ENCODE results near the gene TMEM132E. TPM values are rescaled to one million over a fixed set of nuclear protein-coding genes. Genes with fewer than 3 reads are reported as not detected.

Gene TMEM132E
- polyA plus RNA-seq, 12 donors, result 0.08 to 0.74 (median 0.32) TPM; not detected in 2

DNA sequence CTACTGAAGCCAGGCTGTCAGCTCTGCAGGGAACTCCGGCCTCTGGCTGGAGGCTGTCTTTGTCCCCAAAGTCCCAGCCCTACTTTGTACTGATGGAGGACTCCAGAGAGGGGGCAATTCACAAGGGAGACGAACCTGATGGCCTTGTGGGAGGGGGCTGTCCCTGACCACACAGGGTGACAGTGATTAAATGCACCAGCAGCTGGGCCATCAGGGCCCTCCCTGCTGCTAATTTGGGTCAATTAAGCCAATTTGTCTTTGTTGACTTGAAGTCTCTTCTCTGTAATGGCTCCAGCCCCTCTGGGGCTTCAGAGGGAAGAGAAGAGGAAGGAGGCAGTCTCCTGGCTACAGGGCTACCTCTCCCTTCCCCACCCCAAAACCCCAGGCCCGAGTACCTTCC lies 22.0 kb downstream of the TMEM132E start:
- DNase-seq, result no peak

- DNase-seq, result no peak
These were observed 24.6 kb downstream of the TMEM132E start for GRCh38 chr17:34603974-34604373.

DNA sequence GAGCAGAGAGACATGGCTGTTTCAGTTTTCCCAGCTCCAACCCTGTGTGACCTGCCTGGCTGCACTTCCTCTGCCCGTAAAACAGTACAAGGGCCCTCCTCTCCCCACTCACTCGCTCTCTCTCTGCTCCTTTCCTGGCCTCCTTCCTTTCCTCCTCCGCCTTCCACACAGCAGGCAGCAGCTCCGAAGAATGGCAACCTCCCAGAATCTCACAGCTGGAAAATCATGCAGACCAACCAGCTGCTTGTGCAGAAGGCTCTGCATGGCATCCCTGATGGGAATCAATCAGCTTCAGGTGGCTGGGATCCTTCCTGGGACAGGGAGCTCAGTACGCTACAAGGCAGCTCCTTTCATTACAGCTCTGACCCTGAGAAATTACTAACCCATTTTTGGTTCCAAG lies 27.4 kb downstream of the TMEM132E start:
- peak; percentile 29 for DNase-seq

GRCh38 chr17:34607917-34608316 lies 28.5 kb downstream of the TMEM132E start:
- no peak for DNase-seq

DNA sequence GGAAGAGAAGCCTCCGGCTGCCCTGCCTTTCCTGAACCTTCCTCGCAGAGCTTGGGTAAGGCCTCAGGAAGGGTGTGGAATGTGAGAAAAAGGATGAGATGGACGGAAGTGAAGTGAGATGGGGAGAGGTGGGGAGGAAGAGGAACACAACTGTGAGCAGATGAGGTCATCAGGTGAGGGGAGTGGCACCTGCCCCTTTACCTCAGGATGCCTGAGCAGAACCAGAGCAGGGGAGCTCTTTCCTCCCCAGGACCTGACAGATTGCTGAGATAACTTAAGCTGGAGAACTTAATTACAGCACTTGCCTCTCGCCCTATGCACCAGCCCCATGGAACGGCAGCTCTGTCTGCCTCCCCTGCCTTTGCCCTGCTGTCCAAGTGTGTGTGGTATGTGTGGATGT lies 29.8 kb downstream of the TMEM132E start:
- DNase-seq, result no peak

- DNase-seq, result no peak
These were observed 30.7 kb downstream of the TMEM132E start for GRCh38 chr17:34610039-34610438.

DNA sequence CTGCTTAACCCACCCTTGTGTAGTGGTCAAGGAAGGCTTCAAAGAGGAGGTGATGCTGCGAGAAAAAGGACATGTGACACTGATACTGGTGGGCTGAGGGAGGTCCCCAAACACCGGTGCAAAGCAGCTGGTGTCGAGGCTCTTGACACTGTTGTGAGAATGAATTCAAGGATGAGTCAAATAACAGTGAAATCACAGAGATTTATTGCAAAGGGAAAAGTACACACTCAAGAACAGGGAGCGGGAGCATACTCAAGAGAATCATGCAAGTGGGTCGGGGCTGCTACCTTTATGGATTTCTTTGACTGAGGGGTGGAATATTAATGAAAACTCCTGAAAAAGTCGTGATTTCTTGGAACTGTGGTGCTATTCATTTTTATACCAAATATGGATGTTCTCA lies 31.1 kb downstream of the TMEM132E start:
- DNase-seq, result no peak

GRCh38 chr17:34613064-34614019 lies 34.0 kb downstream of the TMEM132E start:
- DNase-seq, result no peak

DNA sequence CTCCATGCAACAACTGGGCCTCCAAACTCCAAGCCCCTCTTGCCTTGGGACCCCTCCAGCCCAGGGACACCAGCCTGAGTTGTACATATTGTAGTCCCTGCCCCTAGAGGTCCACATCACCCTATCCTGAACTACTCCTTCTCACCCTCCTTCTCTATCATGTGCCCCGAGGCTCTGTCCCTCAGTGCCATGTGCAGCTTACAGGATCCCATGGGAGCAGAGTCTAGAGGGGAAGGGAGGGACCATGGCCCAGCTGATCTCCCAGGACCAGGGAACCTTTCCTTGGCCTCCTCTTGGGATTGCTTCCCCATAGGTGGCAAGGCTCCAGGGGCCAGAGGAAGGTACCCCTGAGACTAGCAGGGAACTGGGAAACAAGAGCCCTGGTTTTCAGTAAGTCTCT lies 35.3 kb downstream of the TMEM132E start:
- no peak for DNase-seq

DNA sequence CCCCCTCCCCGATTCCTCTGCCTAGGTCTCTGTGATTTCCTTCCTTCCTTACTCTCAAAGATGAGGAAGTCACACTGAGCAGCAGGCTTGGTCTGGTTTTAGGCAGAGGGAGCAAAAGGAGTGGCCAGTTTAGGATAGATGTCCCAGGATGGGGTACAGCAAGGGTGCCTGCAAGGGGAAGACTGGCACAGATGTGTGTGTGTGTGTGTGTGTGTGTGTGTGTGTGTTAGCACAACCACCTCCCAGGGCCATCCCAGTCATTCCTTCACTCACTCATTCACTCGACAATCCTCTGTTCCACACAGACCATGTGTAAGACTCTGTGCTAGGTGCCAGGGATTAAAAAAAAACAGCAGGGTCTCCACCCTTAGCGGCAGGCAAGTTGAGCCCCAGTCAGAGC lies 35.9 kb downstream of the TMEM132E start:
- DNase-seq, result no peak

DNA sequence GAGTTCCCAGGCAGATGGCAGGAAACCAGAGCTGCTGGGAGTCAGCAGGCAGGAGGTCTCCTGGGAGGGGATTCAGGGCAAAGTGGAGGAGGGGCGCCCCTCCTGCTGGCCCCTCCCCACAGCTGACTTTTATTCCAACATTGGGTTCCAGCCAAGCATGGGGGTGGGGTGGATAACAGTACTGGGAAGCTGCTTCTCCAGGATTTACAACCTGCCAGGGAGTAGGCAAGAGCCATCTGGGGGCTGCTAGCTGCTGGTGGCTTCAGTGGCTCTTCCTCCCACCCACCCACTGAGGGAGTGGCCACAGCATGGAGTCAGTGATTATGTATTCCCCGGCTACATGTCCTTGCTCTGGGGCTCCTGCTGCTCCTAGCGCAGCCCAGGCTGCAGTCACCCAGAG lies 36.8 kb downstream of the TMEM132E start:
- peak; percentile 25 for DNase-seq

DNA sequence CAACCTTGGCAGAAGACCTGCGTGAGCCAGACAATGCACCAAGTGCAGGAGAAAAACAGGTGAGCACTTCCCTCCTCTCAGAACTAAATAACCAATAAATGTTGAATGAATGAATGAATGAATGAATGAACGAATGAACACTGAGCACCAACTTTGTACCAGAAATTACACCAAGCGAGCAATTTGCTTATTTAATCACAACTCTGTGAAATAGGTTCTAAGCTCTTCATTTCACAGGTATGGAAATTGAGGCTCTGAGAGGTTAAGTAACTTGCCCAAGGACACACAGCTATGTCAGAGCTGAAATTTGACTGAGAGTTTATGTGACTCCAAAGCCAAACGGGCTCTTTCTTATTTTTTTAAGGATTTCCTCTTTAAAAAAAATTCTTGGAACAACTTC lies 38.0 kb downstream of the TMEM132E start:
- no peak for DNase-seq

DNA sequence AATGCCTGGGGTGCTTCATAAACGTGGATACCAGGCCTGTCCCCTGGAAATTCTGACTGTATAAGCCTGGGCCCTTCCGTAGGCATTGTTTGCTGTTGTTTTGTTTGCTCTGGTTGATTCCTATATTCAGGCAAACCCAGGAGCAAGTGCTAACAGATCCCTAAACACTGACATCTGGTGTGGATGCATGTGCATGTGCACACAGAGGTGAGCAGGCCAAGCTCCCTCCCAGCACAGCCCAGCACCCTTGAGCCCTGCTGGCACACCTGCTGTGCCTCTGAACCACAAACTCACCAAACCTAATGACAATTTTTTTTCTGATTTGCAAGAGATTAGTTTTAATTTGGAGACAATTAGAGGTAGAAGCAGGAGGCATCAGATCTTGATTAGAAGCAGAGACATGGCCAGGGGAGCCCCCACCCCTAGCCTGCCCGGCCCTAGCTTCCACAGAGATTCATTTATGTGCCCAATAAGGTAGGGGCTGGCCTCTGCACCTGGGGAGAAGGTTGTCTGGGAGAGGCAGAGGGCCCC lies 40.4 kb downstream of the TMEM132E start:
- DNase-seq, result no peak

- no peak for DNase-seq
These were observed 41.1 kb downstream of the TMEM132E start for GRCh38 chr17:34620458-34620857.

DNA sequence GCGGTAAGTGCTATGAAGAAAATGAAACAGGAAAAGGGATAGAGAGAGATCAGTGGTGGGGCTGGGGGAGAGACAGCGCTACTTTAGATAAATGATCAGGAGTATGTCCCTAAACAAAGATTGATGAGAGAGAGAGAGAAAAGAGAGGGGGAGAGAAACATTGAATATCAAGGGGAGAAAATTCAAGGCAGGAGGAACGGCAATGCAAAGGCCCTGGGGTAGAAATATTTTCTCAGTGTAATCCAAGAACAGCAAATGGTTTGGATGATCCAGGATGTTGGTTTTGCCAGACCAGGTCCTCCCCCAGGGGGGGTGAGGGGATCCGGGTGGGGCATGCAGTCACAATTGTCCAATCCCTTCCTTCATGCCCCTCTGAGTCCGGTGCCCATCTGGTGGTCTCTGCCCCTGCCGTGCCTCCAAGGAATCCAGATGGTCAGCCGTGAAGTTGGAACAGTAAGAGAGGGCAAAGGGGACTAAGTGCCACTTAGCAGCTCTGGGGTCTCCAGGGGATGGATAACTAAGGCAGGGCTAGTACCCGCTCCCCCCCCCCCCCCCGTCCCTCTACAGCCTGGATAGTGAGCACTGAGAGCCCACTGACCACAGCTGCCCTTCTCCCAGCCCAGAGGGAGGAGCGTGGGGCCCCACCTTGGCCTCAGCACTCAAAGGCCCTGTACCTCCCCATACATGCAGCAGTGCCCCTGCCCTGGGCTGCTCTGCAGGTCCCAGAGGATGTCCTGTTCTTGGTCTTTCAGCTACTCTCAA lies 43.7 kb downstream of the TMEM132E start:
- DNase-seq, result no peak

- no peak for DNase-seq
These were observed 44.7 kb downstream of the TMEM132E start for GRCh38 chr17:34623856-34624766.

DNA sequence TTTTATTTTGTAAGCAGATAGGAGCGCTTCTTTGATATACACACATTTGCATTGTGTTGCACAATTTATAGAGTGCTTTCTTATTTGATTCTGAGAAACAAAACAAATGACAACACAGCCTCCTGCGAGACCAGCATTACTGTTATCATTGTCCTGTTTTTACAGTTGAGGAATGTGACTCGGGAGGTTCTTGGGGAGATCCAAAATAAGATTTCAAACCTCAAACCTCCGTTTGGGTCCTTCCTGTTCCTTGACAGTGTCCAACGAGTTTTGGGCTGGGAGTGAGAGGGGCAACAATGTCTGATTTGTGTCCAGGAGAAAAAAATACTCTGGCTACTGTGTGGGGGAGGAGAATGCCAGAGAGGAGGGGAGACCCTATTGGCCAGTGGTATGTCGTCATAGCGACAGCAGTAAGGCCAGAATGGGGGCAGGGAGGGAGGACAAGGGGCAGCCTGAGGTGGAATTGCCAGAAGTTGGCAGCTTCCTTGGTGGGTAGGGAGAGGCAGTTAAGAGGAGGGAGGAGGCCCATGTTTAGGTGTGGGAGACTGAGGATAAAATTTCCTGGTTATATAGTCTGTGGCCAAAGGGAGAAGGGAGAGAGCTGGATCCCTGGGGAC lies 45.5 kb downstream of the TMEM132E start:
- DNase-seq, result no peak

DNA sequence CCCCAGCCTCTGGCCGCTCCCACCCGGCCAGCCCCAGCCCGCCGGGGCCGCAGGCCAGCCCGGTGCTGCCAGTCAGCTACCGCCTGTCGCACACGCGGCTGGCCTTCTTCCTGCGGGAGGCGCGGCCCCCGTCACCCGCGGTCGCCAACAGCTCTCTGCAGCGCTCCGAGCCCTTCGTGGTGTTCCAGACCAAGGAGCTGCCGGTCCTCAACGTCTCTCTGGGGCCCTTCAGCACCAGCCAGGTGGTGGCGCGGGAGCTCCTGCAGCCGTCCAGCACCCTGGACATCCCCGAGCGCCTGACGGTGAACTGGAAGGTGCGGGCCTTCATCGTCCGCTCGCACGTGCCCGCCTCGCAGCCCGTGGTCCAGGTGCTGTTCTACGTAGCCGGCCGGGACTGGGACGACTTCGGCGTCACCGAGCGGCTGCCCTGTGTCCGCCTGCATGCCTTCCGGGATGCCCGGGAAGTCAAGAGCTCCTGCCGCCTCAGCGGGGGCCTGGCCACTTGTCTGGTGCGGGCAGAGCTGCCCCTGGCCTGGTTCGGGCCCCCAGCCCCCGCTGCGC lies 46.8 kb downstream of the TMEM132E start:
- no peak for DNase-seq

DNA sequence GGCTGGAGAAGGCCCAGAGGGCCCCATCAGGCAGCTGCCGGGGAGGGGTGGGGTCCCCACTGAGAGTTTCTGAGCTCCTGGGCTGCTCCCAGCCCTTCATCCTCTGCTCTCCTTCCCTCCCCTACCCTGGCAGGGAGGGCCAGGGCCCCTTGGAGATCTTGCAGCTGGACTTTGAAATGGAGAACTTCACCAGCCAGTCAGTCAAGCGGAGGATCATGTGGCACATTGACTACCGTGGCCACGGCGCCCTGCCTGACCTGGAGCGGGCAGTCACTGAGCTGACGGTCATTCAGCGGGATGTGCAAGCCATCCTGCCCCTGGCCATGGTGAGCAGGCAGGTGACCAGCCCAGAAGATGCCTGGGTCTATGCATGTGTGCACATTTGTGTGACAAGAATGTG lies 49.5 kb downstream of the TMEM132E start:
- DNase-seq, result no peak

GRCh38 chr17:34633351-34633750 lies 54.0 kb downstream of the TMEM132E start:
- no peak for DNase-seq

DNA sequence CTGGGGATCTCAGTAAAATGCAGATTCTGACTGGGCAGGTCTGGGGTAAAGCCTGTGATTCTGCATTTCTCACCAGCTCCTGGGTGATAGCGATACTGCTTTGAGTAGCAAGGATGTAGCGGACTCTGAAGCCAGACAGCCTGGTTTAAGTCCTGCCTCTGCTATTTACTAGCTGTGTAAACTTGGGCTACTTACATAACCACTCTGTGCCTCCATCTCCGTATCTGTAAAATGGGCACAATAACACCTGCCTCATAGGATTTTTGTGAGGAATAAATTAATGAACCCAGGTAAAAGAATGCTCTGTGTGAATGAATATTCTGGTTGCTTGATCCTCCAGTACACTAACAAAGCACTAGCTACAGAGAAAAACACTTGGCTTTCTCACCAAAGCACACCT lies 54.4 kb downstream of the TMEM132E start:
- DNase-seq, result no peak

All from muscle of arm (tissue), 12 donors.